Activated CD8-positive, alpha-beta T cell treated with anti-CD3 and anti-CD28 coated beads, Interleukin-2, amount 10 ng/mL, durations not matched to agents 7 days and 5 days (primary cell): Measurements from ENCODE around the gene ADH5. TPM values are rescaled to one million over a fixed set of nuclear protein-coding genes. Genes with fewer than 3 reads are reported as not detected.
"Not testable (repeated sequence)": the region's sequence is repeated elsewhere in the genome, so short reads cannot be mapped to it uniquely, and the experiment has no call there.

Source experiments
- ATAC-seq: fragments of 150-1000 bp; cut with Tn5 transposase; one replicate; pipeline ENCODE4 v1.10.0; 2021; ENCODE audit warnings: moderate library complexity
- CTCF ChIA-PET: fragments of 350-600 bp; sonication (Branson Sonifier 250); formaldehyde crosslinking; loops from one replicate; lab custom pipeline; 2021; ENCODE audit warnings: antibody characterized with exemption; lab: Charles Lee
- POLR2A ChIA-PET: fragments of 350-600 bp; sonication (Branson Sonifier 250); formaldehyde crosslinking; loops from one replicate; lab custom pipeline; 2021; ENCODE audit warnings: antibody characterized with exemption; lab: Charles Lee
- DNase-seq: peaks from one replicate; pipeline ENCODE4 v3.0.0-alpha.2; 2020
- H3K27ac Mint-ChIP-seq: one replicate; pipeline ENCODE4 v1.8.0; 2021; ENCODE audit warnings: mild to moderate bottlenecking, mixed read lengths
- H3K27me3 Mint-ChIP-seq: one replicate; pipeline ENCODE4 v1.8.0; 2021; ENCODE audit warnings: low read depth, mixed read lengths
- H3K36me3 Mint-ChIP-seq: one replicate; pipeline ENCODE4 v1.8.0; 2021; ENCODE audit warnings: low read depth, mixed read lengths
- H3K4me1 Mint-ChIP-seq: one replicate; pipeline ENCODE4 v1.8.0; 2021; ENCODE audit warnings: low read depth, mixed read lengths
- H3K4me3 Mint-ChIP-seq: one replicate; pipeline ENCODE4 v1.8.0; 2021; ENCODE audit warnings: mild to moderate bottlenecking, mixed read lengths
- H3K9me3 Mint-ChIP-seq: one replicate; pipeline ENCODE4 v1.8.0; 2022; ENCODE audit warnings: mixed read lengths; ENCODE audit not compliant: insufficient read depth
- total RNA-seq, 2 experiments: library from RNA; stranded (reverse); gene quantifications; one replicate each; pipeline ENCODE4 v1.2.3, GENCODE V29; 2021

Gene ADH5
- total RNA-seq, 2 experiments from 2014 or later = 107 to 113 TPM

- POLR2A ChIA-PET = no interaction called here
- Mint-ChIP-seq H3K4me3 (no peak overlapping the region), H3K27ac (no peak overlapping the region), H3K36me3 (no peaks in the 10 kb centered on the region), H3K27me3 (no peaks in the 10 kb centered on the region), H3K9me3 (no peaks in the 10 kb centered on the region), H3K4me1 (no peaks in the 10 kb centered on the region)
- CTCF ChIA-PET = no interaction called here
- no peak for ATAC-seq
- no peak for DNase-seq
These were observed 15.6 kb upstream of the ADH5 start for GRCh38 chr4:99104153-99104552.

GRCh38 chr4:99103166-99103565 is 14.6 kb upstream of the ADH5 start:
- POLR2A ChIA-PET = interaction anchor here (1.0 kb wide), 1 partner anchor 14 kb away, joined by 7 read pairs; the partner anchor contains the start of gene ADH5
- H3K4me1 Mint-ChIP-seq = no peaks in the 10 kb centered on the region
- no peak for ATAC-seq

GRCh38 chr4:99102634-99103033 is 14.0 kb upstream of the ADH5 start:
- Mint-ChIP-seq H3K4me3 (no peak overlapping the region), H3K9me3 (no peaks in the 10 kb centered on the region), H3K27me3 (no peaks in the 10 kb centered on the region), H3K4me1 (no peaks in the 10 kb centered on the region), H3K27ac (no peak overlapping the region), H3K36me3 (no peaks in the 10 kb centered on the region)
- ATAC-seq = no peak
- ChIA-PET CTCF (interaction anchor here (1.1 kb wide), 1 partner anchor 107 kb away, joined by 4 read pairs; the partner anchor contains the start of gene METAP1), POLR2A (interaction anchor here (1.0 kb wide), 1 partner anchor 14 kb away, joined by 7 read pairs; the partner anchor contains the start of gene ADH5)
- DNase-seq = no peak

More at GRCh38 chr4:99103166-99103565, 14.6 kb upstream of the ADH5 start:
- Mint-ChIP-seq H3K36me3 (no peaks in the 10 kb centered on the region), H3K27ac (no peak overlapping the region), H3K27me3 (no peaks in the 10 kb centered on the region), H3K4me3 (no peak overlapping the region), H3K9me3 (no peaks in the 10 kb centered on the region)
- CTCF ChIA-PET = interaction anchor here (1.1 kb wide), 1 partner anchor 107 kb away, joined by 4 read pairs; the partner anchor contains the start of gene METAP1
- DNase-seq = no peak

- no peak for DNase-seq
- ATAC-seq = no peak
- CTCF ChIA-PET = no interaction called here
- H3K9me3 Mint-ChIP-seq = no peaks in the 10 kb centered on the region
- POLR2A ChIA-PET = interaction anchor here (1.3 kb wide), 1 partner anchor 12 kb away, joined by 4 read pairs; the partner anchor contains the start of gene ADH5
- no peaks in the 10 kb centered on the region for H3K36me3 Mint-ChIP-seq
- H3K27ac Mint-ChIP-seq = no peak overlapping the region
- no peaks in the 10 kb centered on the region for H3K4me1 Mint-ChIP-seq
- peaks cover 5% of the 10 kb centered on the region for H3K27me3 Mint-ChIP-seq
- H3K4me3 Mint-ChIP-seq = no peak overlapping the region
These were observed 12.3 kb upstream of the ADH5 start for GRCh38 chr4:99100876-99101275.

GRCh38 chr4:99099814-99100213 is 11.2 kb upstream of the ADH5 start:
- H3K4me3 Mint-ChIP-seq, H3K4me1 Mint-ChIP-seq, H3K9me3 Mint-ChIP-seq, DNase-seq, ATAC-seq, H3K36me3 Mint-ChIP-seq, H3K27ac Mint-ChIP-seq, CTCF ChIA-PET, H3K27me3 Mint-ChIP-seq: not testable (repeated sequence)
- POLR2A ChIA-PET = interaction anchor here (1.3 kb wide), 1 partner anchor 11 kb away, joined by 4 read pairs; the partner anchor contains the start of gene ADH5

GRCh38 chr4:99099311-99099710 is 10.7 kb upstream of the ADH5 start:
- Mint-ChIP-seq H3K4me3 (no peak overlapping the region), H3K27me3 (peaks cover 5% of the 10 kb centered on the region), H3K36me3 (no peaks in the 10 kb centered on the region), H3K9me3 (no peaks in the 10 kb centered on the region), H3K4me1 (no peaks in the 10 kb centered on the region), H3K27ac (no peak overlapping the region)
- ATAC-seq (no peak), DNase-seq (no peak)
- CTCF ChIA-PET = no interaction called here
- POLR2A ChIA-PET = no interaction called here

- H3K36me3 Mint-ChIP-seq, H3K4me3 Mint-ChIP-seq, CTCF ChIA-PET, H3K27me3 Mint-ChIP-seq, ATAC-seq, H3K9me3 Mint-ChIP-seq, H3K27ac Mint-ChIP-seq, DNase-seq: not testable (repeated sequence)
- POLR2A ChIA-PET = interaction anchor here (1.0 kb wide), 1 partner anchor 162 kb away, joined by 6 read pairs; no protein-coding TSS in a partner anchor
- peaks cover 29% of the 10 kb centered on the region for H3K4me1 Mint-ChIP-seq
These were observed 3.3 kb upstream of the ADH5 start for GRCh38 chr4:99091841-99092240.

- ChIA-PET CTCF (interaction anchor here (0.7 kb wide), 1 partner anchor 35 kb away, joined by 3 read pairs; no protein-coding TSS in a partner anchor), POLR2A (interaction anchor here (0.6 to 1.0 kb wide), 2 partner anchors 162 to 891 kb away, joined by 3 to 6 read pairs; no protein-coding TSS in a partner anchor)
- H3K4me1 Mint-ChIP-seq = peaks cover 34% of the 10 kb centered on the region
- ATAC-seq = no peak
- DNase-seq = no peak
- H3K27ac Mint-ChIP-seq = no peak overlapping the region
- H3K4me3 Mint-ChIP-seq = no peak overlapping the region
- H3K36me3 Mint-ChIP-seq = peaks cover 4% of the 10 kb centered on the region
- H3K9me3 Mint-ChIP-seq = no peaks in the 10 kb centered on the region
- no peaks in the 10 kb centered on the region for H3K27me3 Mint-ChIP-seq
These were observed 2.6 kb upstream of the ADH5 start for GRCh38 chr4:99091216-99091575.

GRCh38 chr4:99090481-99091215 is 2.1 kb upstream of the ADH5 start:
- no peak for DNase-seq
- ChIA-PET POLR2A (interaction anchor here (0.6 to 1.0 kb wide), 2 partner anchors 161 to 892 kb away, joined by 3 to 6 read pairs; no protein-coding TSS in a partner anchor), CTCF (interaction anchor here (0.7 kb wide), 1 partner anchor 35 kb away, joined by 3 read pairs; no protein-coding TSS in a partner anchor)
- Mint-ChIP-seq H3K36me3 (peaks cover 4% of the 10 kb centered on the region), H3K4me1 (peaks cover 35% of the 10 kb centered on the region), H3K4me3 (peak overlapping the region; percentile 30), H3K9me3 (no peaks in the 10 kb centered on the region), H3K27ac (no peak overlapping the region), H3K27me3 (no peaks in the 10 kb centered on the region)
- no peak for ATAC-seq

- H3K4me1 Mint-ChIP-seq = peaks cover 46% of the 10 kb centered on the region
- H3K27me3 Mint-ChIP-seq = no peaks in the 10 kb centered on the region
- ChIA-PET POLR2A (interaction anchor here (0.6 to 2.8 kb wide), 21 partner anchors 9 to 945 kb away, joined by 3 to 59 read pairs (median 4); partner anchors contain the start of genes DAPP1, EIF4E, LAMTOR3 and METAP1), CTCF (interaction anchor here (0.6 to 2.8 kb wide), 6 partner anchors 32 to 945 kb away, joined by 3 to 38 read pairs (median 4); partner anchors contain the start of genes METAP1 and STPG2)
- peak overlapping the region; percentile 99 for H3K27ac Mint-ChIP-seq
- peak; percentile 41 for DNase-seq
- ATAC-seq = peak; percentile 29
- H3K36me3 Mint-ChIP-seq = peaks cover 22% of the 10 kb centered on the region
- H3K4me3 Mint-ChIP-seq = peak overlapping the region; percentile 97
- H3K9me3 Mint-ChIP-seq = no peaks in the 10 kb centered on the region
These were observed 552 bp downstream of the ADH5 start for GRCh38 chr4:99088023-99088449.

GRCh38 chr4:99084595-99084994 is 4.0 kb downstream of the ADH5 start:
- Mint-ChIP-seq H3K27ac (no peak overlapping the region), H3K4me3 (no peak overlapping the region), H3K4me1 (peaks cover 37% of the 10 kb centered on the region), H3K27me3 (no peaks in the 10 kb centered on the region), H3K9me3 (no peaks in the 10 kb centered on the region), H3K36me3 (peaks cover 47% of the 10 kb centered on the region)
- ChIA-PET CTCF (interaction anchor here (2.6 kb wide), 1 partner anchor 90 kb away, joined by 7 read pairs; the partner anchor contains the start of gene METAP1), POLR2A (no interaction called here)
- DNase-seq (no peak), ATAC-seq (no peak)
